ENCODE measurements around the gene KIF15. TPM values are rescaled to one million over a fixed set of nuclear protein-coding genes. Genes with fewer than 3 reads are reported as not detected.

The KIF15 gene, protein sequence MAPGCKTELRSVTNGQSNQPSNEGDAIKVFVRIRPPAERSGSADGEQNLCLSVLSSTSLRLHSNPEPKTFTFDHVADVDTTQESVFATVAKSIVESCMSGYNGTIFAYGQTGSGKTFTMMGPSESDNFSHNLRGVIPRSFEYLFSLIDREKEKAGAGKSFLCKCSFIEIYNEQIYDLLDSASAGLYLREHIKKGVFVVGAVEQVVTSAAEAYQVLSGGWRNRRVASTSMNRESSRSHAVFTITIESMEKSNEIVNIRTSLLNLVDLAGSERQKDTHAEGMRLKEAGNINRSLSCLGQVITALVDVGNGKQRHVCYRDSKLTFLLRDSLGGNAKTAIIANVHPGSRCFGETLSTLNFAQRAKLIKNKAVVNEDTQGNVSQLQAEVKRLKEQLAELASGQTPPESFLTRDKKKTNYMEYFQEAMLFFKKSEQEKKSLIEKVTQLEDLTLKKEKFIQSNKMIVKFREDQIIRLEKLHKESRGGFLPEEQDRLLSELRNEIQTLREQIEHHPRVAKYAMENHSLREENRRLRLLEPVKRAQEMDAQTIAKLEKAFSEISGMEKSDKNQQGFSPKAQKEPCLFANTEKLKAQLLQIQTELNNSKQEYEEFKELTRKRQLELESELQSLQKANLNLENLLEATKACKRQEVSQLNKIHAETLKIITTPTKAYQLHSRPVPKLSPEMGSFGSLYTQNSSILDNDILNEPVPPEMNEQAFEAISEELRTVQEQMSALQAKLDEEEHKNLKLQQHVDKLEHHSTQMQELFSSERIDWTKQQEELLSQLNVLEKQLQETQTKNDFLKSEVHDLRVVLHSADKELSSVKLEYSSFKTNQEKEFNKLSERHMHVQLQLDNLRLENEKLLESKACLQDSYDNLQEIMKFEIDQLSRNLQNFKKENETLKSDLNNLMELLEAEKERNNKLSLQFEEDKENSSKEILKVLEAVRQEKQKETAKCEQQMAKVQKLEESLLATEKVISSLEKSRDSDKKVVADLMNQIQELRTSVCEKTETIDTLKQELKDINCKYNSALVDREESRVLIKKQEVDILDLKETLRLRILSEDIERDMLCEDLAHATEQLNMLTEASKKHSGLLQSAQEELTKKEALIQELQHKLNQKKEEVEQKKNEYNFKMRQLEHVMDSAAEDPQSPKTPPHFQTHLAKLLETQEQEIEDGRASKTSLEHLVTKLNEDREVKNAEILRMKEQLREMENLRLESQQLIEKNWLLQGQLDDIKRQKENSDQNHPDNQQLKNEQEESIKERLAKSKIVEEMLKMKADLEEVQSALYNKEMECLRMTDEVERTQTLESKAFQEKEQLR (N-terminal part only)
- total RNA-seq, result 10 to 100 TPM; 21.7 to 23.6 TPM
- polyA plus RNA-seq, result 0.24 TPM

DNA sequence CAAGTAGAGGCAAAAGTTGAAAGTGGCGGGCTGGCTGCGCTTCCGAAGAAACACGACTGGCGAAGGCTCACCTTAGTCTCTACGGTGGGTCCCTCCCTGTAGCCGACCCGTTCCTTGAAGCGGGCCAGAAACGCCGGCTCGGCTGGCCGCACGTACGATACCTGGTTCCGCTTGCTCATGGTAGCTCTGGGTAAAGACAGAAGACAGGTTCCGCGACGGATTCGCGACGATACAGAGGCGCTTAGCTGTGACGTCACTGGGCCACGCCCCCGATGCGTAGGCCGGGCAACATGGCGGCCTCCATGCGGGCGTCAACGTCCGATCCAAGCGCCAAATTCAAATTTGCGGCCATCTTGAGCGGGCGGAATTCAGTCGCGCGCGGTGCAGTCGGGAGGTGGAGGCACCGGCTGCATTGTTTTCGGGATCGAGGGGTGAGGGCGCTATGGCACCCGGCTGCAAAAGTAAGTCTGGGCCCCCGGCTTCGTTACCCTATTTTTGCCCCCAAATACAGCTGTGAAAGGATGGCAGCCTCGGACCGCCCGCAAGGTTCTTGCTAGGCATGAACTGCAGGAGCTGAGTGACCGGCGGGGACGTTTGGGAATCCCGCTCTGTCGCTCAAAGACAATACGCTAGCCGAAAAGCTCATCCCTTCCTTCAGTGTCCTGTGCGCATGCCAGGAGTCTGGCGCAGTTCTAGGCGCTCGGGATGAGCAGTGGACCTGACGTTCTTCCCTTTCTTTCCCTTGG is at the start of gene KIF15, which contains the start of gene KIAA1143:
Gene KIF15 (plus strand): TSS at position 371 of the 746 bp plus-strand sequence. CDS start 72 bp downstream, at position 443.
Gene KIAA1143 (minus strand): TSS at position 196 of the 746 bp plus-strand sequence. CDS start 17 bp downstream, at position 179.
- peaks cover 15 to 30% (median 23%) of the 10 kb centered on the region in 3 donors for H3K36me3 Mint-ChIP-seq
- peaks cover 28 to 54% (median 48%) of the 10 kb centered on the region in 3 donors for H3K4me1 Mint-ChIP-seq
- H3K27ac Mint-ChIP-seq, result peak within 1 kb of the TSS; percentile 89 to 95 (median 92)

DNA sequence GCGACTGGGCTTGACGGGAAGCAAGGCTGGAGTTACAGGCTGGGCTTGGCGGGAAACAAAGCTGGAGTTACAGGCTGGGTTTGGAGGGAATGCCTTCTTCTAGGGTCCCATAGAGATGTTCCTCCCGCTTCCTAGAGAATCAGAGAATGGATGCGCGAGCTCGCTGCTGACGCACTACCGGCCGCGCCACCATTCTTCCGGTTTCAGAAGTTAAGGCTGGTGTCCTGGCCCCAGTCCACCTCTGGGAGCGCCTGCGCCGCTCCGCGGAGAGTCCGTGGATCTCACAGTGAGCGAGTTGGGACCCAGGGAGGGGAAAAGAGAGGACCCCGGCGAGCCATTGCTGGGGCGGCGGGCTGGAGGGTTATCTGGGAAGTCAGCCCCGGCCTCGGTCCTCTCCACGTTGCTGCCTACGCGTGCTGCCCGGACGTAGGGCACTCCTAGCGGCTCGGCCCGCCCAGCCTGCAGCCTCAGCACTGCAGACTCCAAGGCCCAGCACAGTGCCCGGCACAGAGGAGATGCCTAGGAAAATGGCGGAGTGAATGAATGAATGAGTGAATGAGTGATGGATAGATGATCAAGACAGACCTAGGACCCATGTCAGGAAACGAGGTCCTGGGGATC is 49.0 kb upstream of the KIF15 start, which contains the start of gene ZNF502:
Gene ZNF502 (plus strand): TSS at position 206 of the 621 bp plus-strand sequence. CDS start 7,602 bp downstream, outside the sequence.
- Mint-ChIP-seq H3K27ac (peak within 1 kb of the TSS in 7 of 8 donors; percentile 25 to 90 (median 61)), H3K27me3 (peaks cover 12 to 36% of the 10 kb centered on the region in 2 donors), H3K36me3 (peaks cover 2 to 48% (median 29%) of the 10 kb centered on the region in 3 donors), H3K4me3 (peak within 1 kb of the TSS; percentile 48 to 94 (median 86)), H3K4me1 (peaks cover 10 to 17% (median 14%) of the 10 kb centered on the region in 3 donors), H3K9me3 (peaks cover 24 to 69% (median 51%) of the 10 kb centered on the region in 5 donors)
- CTCF ChIA-PET, result interaction anchor here (1.2 kb wide), 1 partner anchor 17 kb away, joined by 3 read pairs; the partner anchor contains the start of gene ZNF501
- no peak within 1 kb of the TSS for H3K27ac ChIP-seq (ENCODE audit: low read depth, low read length)
- peak; percentile 17 to 56 (median 36) for DNase-seq
- POLR2A ChIA-PET, result interaction anchor here (0.9 kb wide), 1 partner anchor 18 kb away, joined by 3 read pairs; no protein-coding TSS in a partner anchor
- peaks cover 9% of the 10 kb centered on the region for H3K9me3 ChIP-seq (ENCODE audit: low read length)
- no peaks in the 10 kb centered on the region for H3K27me3 ChIP-seq (ENCODE audit: insufficient read depth, low read length, poor library complexity, severe bottlenecking)
- H3K4me3 ChIP-seq (ENCODE audit: low read length), result peak within 1 kb of the TSS; percentile 76
- peaks cover 6% of the 10 kb centered on the region for H3K4me1 ChIP-seq (ENCODE audit: insufficient read depth, low read length)
- H3K36me3 ChIP-seq (ENCODE audit: insufficient read depth, low read length), result no peaks in the 10 kb centered on the region

More for the DNA sequence above, at the start of gene KIF15, which contains the start of gene KIAA1143:
- peaks cover 0 to 5% of the 10 kb centered on the region in 2 donors for H3K27me3 Mint-ChIP-seq
- Histone ChIP-seq H3K4me3 (ENCODE audit: low read length) (peak within 1 kb of the TSS; percentile 95), H3K9me3 (ENCODE audit: low read length) (no peaks in the 10 kb centered on the region), H3K27ac (ENCODE audit: low read depth, low read length) (peak within 1 kb of the TSS; percentile 96), H3K27me3 (ENCODE audit: insufficient read depth, low read length, poor library complexity, severe bottlenecking) (no peaks in the 10 kb centered on the region), H3K4me1 (ENCODE audit: insufficient read depth, low read length) (peaks cover 9% of the 10 kb centered on the region), H3K36me3 (ENCODE audit: insufficient read depth, low read length) (peaks cover 6% of the 10 kb centered on the region)
- peak; percentile 91 to 97 (median 96) for DNase-seq
- peaks cover 0 to 4% (median 0%) of the 10 kb centered on the region in 5 donors for H3K9me3 Mint-ChIP-seq
- ChIA-PET CTCF (interaction anchor here (0.8 to 3.0 kb wide), 2 partner anchors 32 to 250 kb away, joined by 3 to 17 read pairs; partner anchors contain the start of gene ZNF501), POLR2A (interaction anchor here (0.7 to 1.4 kb wide), 5 partner anchors 32 to 423 kb away, joined by 3 to 7 read pairs (median 5); partner anchors contain the start of genes EXOSC7, TCAIM, ZDHHC3 and ZNF501)
- peak within 1 kb of the TSS; percentile 91 to 97 (median 94) for H3K4me3 Mint-ChIP-seq

DNA sequence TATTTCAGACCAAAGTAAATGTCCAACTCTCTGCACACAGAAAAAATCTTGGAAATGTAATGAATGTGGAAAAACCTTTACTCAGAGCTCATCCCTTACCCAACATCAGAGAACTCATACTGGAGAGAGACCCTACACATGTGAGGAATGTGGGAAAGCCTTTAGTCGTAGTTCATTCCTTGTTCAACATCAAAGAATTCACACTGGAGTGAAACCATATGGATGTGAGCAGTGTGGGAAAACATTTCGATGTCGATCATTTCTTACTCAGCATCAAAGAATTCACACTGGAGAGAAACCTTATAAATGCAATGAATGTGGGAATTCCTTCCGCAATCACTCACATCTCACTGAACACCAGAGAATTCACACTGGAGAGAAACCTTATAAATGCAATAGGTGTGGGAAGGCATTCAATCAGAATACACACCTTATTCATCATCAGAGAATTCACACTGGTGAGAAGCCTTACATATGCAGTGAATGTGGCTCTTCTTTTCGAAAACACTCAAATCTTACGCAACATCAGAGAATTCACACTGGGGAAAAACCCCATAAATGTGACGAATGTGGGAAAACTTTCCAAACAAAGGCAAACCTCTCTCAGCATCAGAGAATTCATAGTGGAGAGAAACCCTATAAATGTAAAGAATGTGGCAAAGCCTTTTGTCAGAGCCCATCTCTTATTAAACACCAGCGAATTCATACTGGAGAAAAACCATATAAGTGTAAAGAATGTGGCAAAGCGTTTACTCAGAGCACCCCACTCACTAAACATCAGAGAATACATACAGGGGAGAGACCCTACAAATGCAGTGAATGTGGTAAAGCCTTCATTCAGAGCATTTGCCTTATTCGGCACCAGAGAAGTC is 40.1 kb upstream of the KIF15 start:
- ChIA-PET POLR2A (no interaction called here), CTCF (no interaction called here)
- H3K4me1 ChIP-seq (ENCODE audit: insufficient read depth, low read length), result no peaks in the 10 kb centered on the region
- peak in 1 of 5 donors; percentile 2 for DNase-seq
- H3K27me3 Mint-ChIP-seq, result peaks cover 0 to 3% of the 10 kb centered on the region in 2 donors
- peaks cover 10% of the 10 kb centered on the region for H3K36me3 ChIP-seq (ENCODE audit: insufficient read depth, low read length)
- no peaks in the 10 kb centered on the region for H3K4me1 Mint-ChIP-seq
- peak overlapping the region in 1 of 8 donors; percentile 36 for H3K27ac Mint-ChIP-seq
- peaks cover 65% of the 10 kb centered on the region for H3K9me3 ChIP-seq (ENCODE audit: low read length)
- no peak overlapping the region for H3K4me3 ChIP-seq (ENCODE audit: low read length)
- no peaks in the 10 kb centered on the region for H3K27me3 ChIP-seq (ENCODE audit: insufficient read depth, low read length, poor library complexity, severe bottlenecking)
- no peak overlapping the region for H3K4me3 Mint-ChIP-seq
- peaks cover 17 to 73% (median 64%) of the 10 kb centered on the region in 3 donors for H3K36me3 Mint-ChIP-seq
- H3K27ac ChIP-seq (ENCODE audit: low read depth, low read length), result no peak overlapping the region
- peaks cover 51 to 91% (median 88%) of the 10 kb centered on the region in 5 donors for H3K9me3 Mint-ChIP-seq

DNA sequence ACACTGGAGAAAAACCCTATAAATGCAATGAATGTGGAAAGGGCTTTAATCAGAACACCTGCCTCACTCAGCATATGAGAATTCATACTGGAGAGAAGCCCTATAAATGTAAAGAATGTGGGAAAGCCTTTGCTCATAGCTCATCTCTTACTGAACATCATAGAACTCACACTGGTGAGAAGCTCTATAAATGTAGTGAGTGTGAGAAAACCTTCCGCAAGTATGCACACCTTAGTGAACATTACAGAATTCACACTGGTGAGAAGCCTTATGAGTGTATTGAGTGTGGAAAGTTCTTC is 39.5 kb upstream of the KIF15 start:
- DNase-seq, result no peak
- ChIA-PET POLR2A (no interaction called here), CTCF (no interaction called here)
- H3K4me1 Mint-ChIP-seq, result no peaks in the 10 kb centered on the region
- Histone ChIP-seq H3K9me3 (ENCODE audit: low read length) (peaks cover 65% of the 10 kb centered on the region), H3K27ac (ENCODE audit: low read depth, low read length) (no peak overlapping the region), H3K4me1 (ENCODE audit: insufficient read depth, low read length) (no peaks in the 10 kb centered on the region), H3K36me3 (ENCODE audit: insufficient read depth, low read length) (peaks cover 10% of the 10 kb centered on the region), H3K4me3 (ENCODE audit: low read length) (no peak overlapping the region), H3K27me3 (ENCODE audit: insufficient read depth, low read length, poor library complexity, severe bottlenecking) (no peaks in the 10 kb centered on the region)
- no peak overlapping the region for H3K4me3 Mint-ChIP-seq
- H3K36me3 Mint-ChIP-seq, result peaks cover 17 to 70% (median 58%) of the 10 kb centered on the region in 3 donors
- peaks cover 47 to 90% (median 83%) of the 10 kb centered on the region in 5 donors for H3K9me3 Mint-ChIP-seq
- no peak overlapping the region for H3K27ac Mint-ChIP-seq
- H3K27me3 Mint-ChIP-seq, result peaks cover 0 to 3% of the 10 kb centered on the region in 2 donors

DNA sequence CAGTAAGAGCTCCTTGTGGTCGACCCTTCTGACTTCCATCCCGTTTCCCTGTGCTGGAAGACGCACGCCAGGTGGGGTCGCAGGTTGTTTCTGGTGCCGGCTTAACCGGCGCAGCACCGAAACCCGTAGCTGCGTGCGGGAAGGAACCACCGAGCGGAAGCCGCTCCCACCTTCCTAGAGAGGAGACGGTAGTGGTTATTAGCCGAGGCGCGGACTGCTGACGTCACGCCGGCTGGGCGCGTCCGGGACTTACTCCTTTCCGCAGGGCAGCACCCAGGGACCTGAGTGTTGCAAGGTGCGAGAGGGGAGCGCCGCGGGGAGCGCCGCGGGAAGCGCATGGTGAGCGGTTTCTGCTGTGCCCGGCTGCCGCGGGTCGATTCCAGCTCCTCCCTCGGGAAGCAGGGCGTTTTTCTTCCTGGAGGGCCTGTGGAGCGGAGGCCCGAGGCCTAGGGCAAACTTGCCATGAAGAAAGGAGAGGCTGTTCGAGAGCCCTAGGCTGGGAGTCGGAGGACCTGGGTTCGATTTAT is 32.1 kb upstream of the KIF15 start, which contains the start of gene ZNF501:
Gene ZNF501 (plus strand): TSS at position 252 of the 527 bp plus-strand sequence. CDS start 4,787 bp downstream, outside the sequence.
- peak within 1 kb of the TSS; percentile 49 to 96 (median 86) for H3K27ac Mint-ChIP-seq
- peak within 1 kb of the TSS; percentile 87 for H3K4me3 ChIP-seq (ENCODE audit: low read length)
- peaks cover 20% of the 10 kb centered on the region for H3K36me3 ChIP-seq (ENCODE audit: insufficient read depth, low read length)
- peak; percentile 70 to 87 (median 75) for DNase-seq
- H3K9me3 ChIP-seq (ENCODE audit: low read length), result peaks cover 41% of the 10 kb centered on the region
- no peaks in the 10 kb centered on the region for H3K27me3 ChIP-seq (ENCODE audit: insufficient read depth, low read length, poor library complexity, severe bottlenecking)
- H3K4me1 ChIP-seq (ENCODE audit: insufficient read depth, low read length), result peaks cover 10% of the 10 kb centered on the region
- peaks cover 22 to 78% (median 59%) of the 10 kb centered on the region in 3 donors for H3K36me3 Mint-ChIP-seq
- ChIA-PET CTCF (interaction anchor here (1.0 to 2.9 kb wide), 2 partner anchors 17 to 31 kb away, joined by 3 to 17 read pairs; partner anchors contain the start of genes KIAA1143, KIF15 and ZNF502), POLR2A (interaction anchor here (1.1 to 1.3 kb wide), 4 partner anchors 17 to 247 kb away, joined by 3 to 7 read pairs (median 4); partner anchors contain the start of genes EXOSC7, KIAA1143, KIF15 and ZDHHC3)
- no peaks in the 10 kb centered on the region for H3K27me3 Mint-ChIP-seq
- H3K4me3 Mint-ChIP-seq, result peak within 1 kb of the TSS; percentile 91 to 97 (median 94)
- H3K9me3 Mint-ChIP-seq, result peaks cover 58 to 87% (median 76%) of the 10 kb centered on the region in 5 donors
- H3K4me1 Mint-ChIP-seq, result peaks cover 14 to 16% (median 15%) of the 10 kb centered on the region in 3 donors
- H3K27ac ChIP-seq (ENCODE audit: low read depth, low read length), result peak within 1 kb of the TSS; percentile 28

Data from CD8-positive, alpha-beta memory T cell (primary cell).